B cell (primary cell): ENCODE results near the gene NRP1. TPM values are rescaled to one million over a fixed set of nuclear protein-coding genes. Genes with fewer than 3 reads are reported as not detected.

Experiments used
- ATAC-seq: fragments of 200-7000 bp; cut with Tn5 transposase; one replicate; pipeline ENCODE4 v1.10.0; 2021; ENCODE audit warnings: low read depth, mild to moderate bottlenecking, moderate number of reproducible peaks, moderate library complexity
- CTCF ChIA-PET: fragments of 350-600 bp; sonication (Branson Sonifier 250); formaldehyde crosslinking; loops from one replicate; lab custom pipeline; 2021; ENCODE audit warnings: antibody characterized with exemption, inconsistent platforms; lab: Charles Lee
- POLR2A ChIA-PET: fragments of 350-600 bp; sonication (Branson Sonifier 250); formaldehyde crosslinking; loops from one replicate; lab custom pipeline; 2021; ENCODE audit warnings: antibody characterized with exemption; lab: Charles Lee
- DNase-seq: peaks from one replicate; pipeline ENCODE4 v3.0.0; 2013
- H2AFZ ChIP-seq: 2 replicates; pipeline ENCODE4 v1.6.1; 2012; ENCODE audit warnings: mild to moderate bottlenecking, low read depth, low read length; ENCODE audit not compliant: insufficient read depth, poor library complexity, severe bottlenecking
- H3K27ac ChIP-seq, 2 donors: 1 replicate in 1 of 2; 2 replicates in 1 of 2; pipeline ENCODE4 v1.5.1; 2012 to 2013; ENCODE audit warnings: low read length in 2 of 2, mild to moderate bottlenecking in 2 of 2, moderate library complexity in 1 of 2
- H3K27me3 ChIP-seq, 4 experiments: fragments of 200-600 bp in 1 of 4; sonication (generic) in 1 of 4; replicated peaks in 1 of 4; 1 replicate in 2 of 4; 2 replicates in 2 of 4; pipeline versions ENCODE4 v1.6.1 to v1.7.0; 2013 to 2016; ENCODE audit warnings: low read length in 3 of 4, mild to moderate bottlenecking in 2 of 4, mixed read lengths in 1 of 4, moderate library complexity in 1 of 4; ENCODE audit not compliant: insufficient read depth in 4 of 4, control insufficient read depth in 3 of 4; ENCODE audit errors: control extremely low read depth in 1 of 4
- H3K36me3 ChIP-seq, 2 experiments: replicated peaks in 1 of 2; 1 replicate in 1 of 2; 2 replicates in 1 of 2; pipeline versions ENCODE4 v1.6.1 to v1.7.1; 2013; ENCODE audit warnings: low read length in 1 of 2; ENCODE audit not compliant: insufficient read depth in 2 of 2, control insufficient read depth in 1 of 2; ENCODE audit errors: control extremely low read depth in 1 of 2, extremely low read depth in 1 of 2
- H3K4me1 ChIP-seq, 2 donors: fragments of 200-600 bp in 1 of 2; sonication (generic) in 1 of 2; 1 replicate in 1 of 2; 2 replicates in 1 of 2; pipeline versions ENCODE4 v1.5.1 to v1.6.1; 2013 to 2017; ENCODE audit warnings: low read length in 2 of 2; ENCODE audit not compliant: control insufficient read depth in 2 of 2, insufficient read depth in 2 of 2
- H3K4me2 ChIP-seq: replicated peaks from 2 replicates; pipeline ENCODE3; 2012; ENCODE audit warnings: mild to moderate bottlenecking, low read depth, low read length; ENCODE audit not compliant: poor library complexity, severe bottlenecking
- H3K4me3 ChIP-seq, 5 experiments: fragments of 200-600 bp in 1 of 5; sonication (generic) in 1 of 5; 1 replicate in 3 of 5; 2 replicates in 2 of 5; pipeline versions ENCODE4 v1.5.1 to v1.7.0; 2011 to 2016; ENCODE audit warnings: low read length in 4 of 5, mild to moderate bottlenecking in 4 of 5, low read depth in 2 of 5, control low read depth in 1 of 5, moderate library complexity in 1 of 5; ENCODE audit not compliant: insufficient read depth in 1 of 5; ENCODE audit errors: control extremely low read depth in 1 of 5, extremely low read depth in 1 of 5
- H3K79me2 ChIP-seq: fragments of 200-600 bp; sonication (generic); one replicate; pipeline ENCODE4 v1.6.0; 2016; ENCODE audit warnings: low read length; ENCODE audit not compliant: control insufficient read depth, insufficient read depth
- H3K9ac ChIP-seq: fragments of 200-600 bp; sonication (generic); 2 replicates; pipeline ENCODE4 v1.6.1; 2017; ENCODE audit warnings: mild to moderate bottlenecking, low read length, moderate library complexity
- H3K9me3 ChIP-seq, 3 donors: one replicate each; pipeline versions ENCODE4 v1.6.1 to v1.7.1; 2013; ENCODE audit warnings: low read length in 2 of 3; ENCODE audit not compliant: control insufficient read depth in 2 of 3, insufficient read depth in 1 of 3; ENCODE audit errors: control extremely low read depth in 1 of 3
- H4K20me1 ChIP-seq: 2 replicates; pipeline ENCODE4 v1.6.0; 2012; ENCODE audit warnings: mild to moderate bottlenecking, low read length; ENCODE audit not compliant: insufficient read depth, control insufficient read depth, poor library complexity, severe bottlenecking
- H3K27ac Mint-ChIP-seq: one replicate; pipeline ENCODE4 v1.8.0; 2021; ENCODE audit warnings: mixed read lengths
- H3K27me3 Mint-ChIP-seq: one replicate; pipeline ENCODE4 v1.8.0; 2021; ENCODE audit warnings: mixed read lengths
- H3K4me1 Mint-ChIP-seq: one replicate; pipeline ENCODE4 v1.8.0; 2021; ENCODE audit warnings: mixed read lengths
- H3K4me3 Mint-ChIP-seq: one replicate; pipeline ENCODE4 v1.8.0; 2021; ENCODE audit warnings: mixed read lengths
- H3K9me3 Mint-ChIP-seq: one replicate; pipeline ENCODE4 v1.8.0; 2022; ENCODE audit warnings: mixed read lengths; ENCODE audit not compliant: insufficient read depth
- CTCF ChIP-seq: fragments of 200-600 bp; IDR thresholded peaks from one replicate; pipeline ENCODE4 v1.8.0; 2022; ENCODE audit warnings: antibody characterized with exemption, mild to moderate bottlenecking
- EZH2 ChIP-seq: IDR thresholded peaks from 2 replicates; pipeline ENCODE4 v1.6.1; 2012; ENCODE audit warnings: borderline replicate concordance, low read depth, mild to moderate bottlenecking, moderate library complexity, low read length; ENCODE audit not compliant: insufficient read depth, poor library complexity, severe bottlenecking
- WGBS: methylation state at CpG from one replicate; pipeline ENCODE4 v1.1.5; 2013; ENCODE audit warnings: missing lambda C conversion rate; ENCODE audit not compliant: insufficient coverage; 5-methylcytosine and 5-hydroxymethylcytosine counted together
- intact Hi-C: fragments of 100-400 bp; cut with micrococcal nuclease; formaldehyde crosslinking; loops from one replicate; pipeline ENCODE4 v1.10.0; 2022
- polyA plus RNA-seq: library from polyadenylated mRNA; depleted of rRNA; stranded (reverse); fragments of >200 nt; gene quantifications from 2 replicates; pipeline ENCODE4 v1.2.3, GENCODE V29; 2012
- total RNA-seq, 2 donors: library from RNA; stranded (reverse); fragments of 120-200 nt in 1 of 2; gene quantifications; 1 replicate in 1 of 2; 2 replicates in 1 of 2; pipeline versions ENCODE4 v1.2.3 to v1.2.4, GENCODE V29; 2013 to 2022

NRP1 gene
- total and polyA plus RNA-seq, 2 donors (not counting 1 experiment from before 2014, with no cell fraction given) = 0.34 TPM; not detected in 1

DNA sequence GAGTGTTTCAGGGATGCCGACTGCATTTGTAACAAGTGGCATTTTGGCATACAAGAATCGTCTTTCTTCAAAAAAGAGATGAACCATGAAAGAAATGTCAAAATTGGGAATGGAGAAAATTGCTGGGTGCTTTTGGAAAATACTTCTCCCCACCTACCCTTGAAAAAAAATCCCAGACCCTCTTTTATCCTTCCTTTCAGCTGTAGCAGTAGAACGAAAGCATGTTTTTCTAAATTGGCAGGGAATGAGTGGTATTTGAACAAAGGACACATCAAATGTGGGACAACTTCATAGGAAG lies 187.5 kb downstream of the NRP1 start:
- TF ChIP-seq CTCF = no peak
- Histone ChIP-seq H3K9me3 (peaks cover 0 to 5% (median 1%) of the 10 kb centered on the region in 3 donors), H3K4me2 (no peak overlapping the region), H3K36me3 (no peaks in the 10 kb centered on the region), H3K4me3 (no peak overlapping the region), H3K4me1 (peaks cover 9 to 19% of the 10 kb centered on the region in 2 donors), H3K79me2 (no peaks in the 10 kb centered on the region), H3K9ac (no peak overlapping the region), H2AFZ (no peak overlapping the region), H4K20me1 (no peaks in the 10 kb centered on the region), H3K27ac (no peak overlapping the region), H3K27me3 (no peaks in the 10 kb centered on the region)
- Mint-ChIP-seq H3K4me3 (no peak overlapping the region), H3K4me1 (peaks cover 16% of the 10 kb centered on the region), H3K9me3 (peaks cover 3% of the 10 kb centered on the region), H3K27ac (no peak overlapping the region), H3K27me3 (no peaks in the 10 kb centered on the region)
- no peak for DNase-seq
- intact Hi-C loops = no loop called here
- ChIA-PET POLR2A (no interaction called here), CTCF (interaction anchor here (0.7 kb wide), 1 partner anchor 13 kb away, joined by 3 read pairs; no protein-coding TSS in a partner anchor)
- WGBS = no CpG with 5 or more reads among the region's 3 CpGs
- ATAC-seq = no peak

- TF ChIP-seq CTCF (no peak), EZH2 (no peak)
- Histone ChIP-seq H3K9ac (no peak overlapping the region), H3K79me2 (no peaks in the 10 kb centered on the region), H3K27me3 (no peaks in the 10 kb centered on the region), H3K27ac (no peak overlapping the region), H3K36me3 (no peaks in the 10 kb centered on the region), H2AFZ (no peak overlapping the region), H4K20me1 (no peaks in the 10 kb centered on the region), H3K4me2 (no peak overlapping the region), H3K4me3 (no peak overlapping the region), H3K9me3 (peaks cover 0 to 5% (median 1%) of the 10 kb centered on the region in 3 donors), H3K4me1 (peaks cover 9 to 14% of the 10 kb centered on the region in 2 donors)
- Mint-ChIP-seq H3K27ac (no peak overlapping the region), H3K9me3 (peaks cover 3% of the 10 kb centered on the region), H3K4me3 (no peak overlapping the region), H3K27me3 (no peaks in the 10 kb centered on the region), H3K4me1 (peaks cover 12% of the 10 kb centered on the region)
- ATAC-seq (no peak), DNase-seq (no peak)
- ChIA-PET CTCF (no interaction called here), POLR2A (no interaction called here)
- intact Hi-C loops = no loop called here
- 91% methylated on average over 8 of the region's 10 CpGs for WGBS
These were observed 188.1 kb downstream of the NRP1 start for GRCh38 chr10:33146189-33147012.
